Inflammatory macrophage treated with lipopolysaccharide for 1 hour (primary cell): ENCODE data around the gene SCGB1D2.
"Not testable (repeated sequence)": the region's sequence is repeated elsewhere in the genome, so short reads cannot be mapped to it uniquely, and the experiment has no call there.

Experiments
- DNase-seq, 2 donors: peaks; one replicate each; pipeline ENCODE4 v3.0.0-alpha.2; 2020 to 2022

Gene SCGB1D2, protein sequence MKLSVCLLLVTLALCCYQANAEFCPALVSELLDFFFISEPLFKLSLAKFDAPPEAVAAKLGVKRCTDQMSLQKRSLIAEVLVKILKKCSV

DNA sequence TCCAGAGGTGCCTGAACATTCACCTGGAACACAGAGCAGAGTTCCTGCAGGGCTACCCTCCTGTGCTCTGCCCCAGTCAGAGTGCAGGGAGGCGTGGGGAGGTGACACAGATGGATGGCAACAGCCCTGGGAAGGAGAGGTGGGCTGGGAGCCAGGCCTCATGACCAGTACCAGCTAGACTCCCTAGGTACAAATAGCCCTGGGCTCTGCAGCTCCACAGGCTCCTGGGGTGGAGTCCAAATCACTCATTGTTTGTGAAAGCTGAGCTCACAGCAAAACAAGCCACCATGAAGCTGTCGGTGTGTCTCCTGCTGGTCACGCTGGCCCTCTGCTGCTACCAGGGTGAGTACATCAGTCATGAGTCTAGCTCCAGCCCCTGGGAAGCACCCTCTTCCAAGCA lies at the start of gene SCGB1D2:
Gene SCGB1D2 (plus strand): TSS at position 219 of the 400 bp plus-strand sequence. CDS start 69 bp downstream, at position 288.
- no peak for DNase-seq

DNA sequence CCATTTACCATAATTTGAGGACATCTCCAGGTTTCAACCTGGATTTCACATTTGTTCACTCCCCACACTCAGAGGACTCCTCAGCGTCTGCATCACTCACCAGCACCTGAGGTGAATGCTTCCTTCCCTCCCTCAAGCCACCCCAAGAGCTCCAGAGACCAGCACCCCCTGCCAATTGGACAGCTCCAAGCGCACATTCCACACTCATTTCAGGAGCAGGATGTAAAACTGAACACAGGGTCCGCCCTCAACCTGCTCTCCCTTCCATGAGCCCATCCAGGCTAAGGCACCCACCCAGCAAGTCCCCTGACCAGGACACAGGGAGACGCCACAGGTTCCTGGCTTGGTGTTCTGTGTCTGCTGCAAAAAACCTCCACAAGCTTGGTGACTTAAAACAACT lies 48.1 kb upstream of the SCGB1D2 start:
- DNase-seq, result no peak

DNA sequence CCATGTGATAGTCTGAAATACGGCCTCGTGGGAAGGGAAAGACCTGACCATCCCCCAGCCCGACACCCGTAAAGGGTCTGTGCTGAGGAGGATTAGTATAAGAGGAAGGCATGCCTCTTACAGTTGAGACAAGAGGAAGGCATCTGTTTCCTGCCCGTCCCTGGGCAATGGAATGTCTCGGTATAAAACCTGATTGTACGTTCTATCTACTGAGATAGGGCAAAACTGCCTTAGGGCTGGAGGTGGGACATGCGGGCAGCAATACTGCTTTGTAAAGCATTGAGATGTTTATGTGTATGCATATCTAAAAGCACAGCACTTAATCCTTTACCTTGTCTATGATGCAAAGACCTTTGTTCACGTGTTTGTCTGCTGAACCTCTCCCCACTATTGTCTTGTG lies 47.0 kb upstream of the SCGB1D2 start:
- not testable (repeated sequence) for DNase-seq

DNA sequence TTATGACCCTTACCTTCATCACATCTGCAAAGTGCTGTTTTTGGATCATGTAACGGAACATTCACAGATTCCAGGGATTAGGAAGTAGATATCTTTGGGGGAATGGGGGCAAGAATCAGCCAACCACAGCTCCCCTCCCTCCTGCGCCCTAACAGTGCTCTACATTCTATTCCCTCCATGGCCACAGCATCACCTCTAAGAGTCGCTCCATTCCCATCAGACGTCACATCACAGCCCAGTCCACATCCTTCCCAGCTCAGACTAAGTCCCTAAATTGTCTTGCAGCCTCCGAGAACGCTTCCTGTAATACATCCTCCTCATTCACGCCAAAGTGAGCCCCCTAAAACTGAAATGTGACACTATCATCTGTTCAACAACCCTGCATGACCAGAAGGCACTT lies 46.1 kb upstream of the SCGB1D2 start:
- DNase-seq, result no peak

DNA sequence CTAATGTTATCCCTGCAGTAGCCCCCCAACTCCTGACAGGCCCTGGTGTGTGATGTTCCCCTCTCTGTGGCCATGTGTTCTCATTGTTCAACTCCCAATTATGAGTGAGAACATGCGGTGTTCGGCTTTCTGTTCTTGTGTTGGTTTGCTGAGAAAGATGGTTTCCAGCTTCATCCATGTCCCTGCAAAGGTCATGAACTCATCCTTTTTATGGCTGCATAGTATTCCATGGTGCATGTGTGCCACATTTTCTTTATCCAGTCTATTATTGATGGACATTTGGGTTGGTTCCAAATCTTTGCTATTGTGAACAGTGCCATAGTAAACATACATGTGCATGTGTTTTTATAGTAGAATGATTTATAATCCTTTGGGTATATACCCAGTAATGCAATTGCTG lies 44.6 kb upstream of the SCGB1D2 start:
- DNase-seq, result not testable (repeated sequence)

DNA sequence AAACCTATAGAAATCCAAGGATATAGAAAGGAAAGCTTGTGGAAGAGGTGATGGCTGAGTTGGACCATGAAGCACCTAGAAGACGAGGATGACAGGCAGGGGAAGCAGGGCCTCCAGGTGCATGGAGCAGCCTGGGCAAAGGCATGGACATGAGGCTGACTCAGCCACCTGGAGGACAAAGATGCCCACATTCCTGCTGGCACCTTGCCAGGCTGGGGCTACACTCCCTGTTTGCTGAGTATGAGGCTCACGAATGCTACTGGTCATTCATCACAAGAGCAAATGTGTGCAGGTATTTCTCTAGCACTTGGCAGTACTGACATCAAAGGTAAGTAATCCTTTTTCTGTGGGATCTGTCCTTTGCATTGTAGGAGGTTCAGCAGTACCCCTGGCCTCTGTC lies 40.7 kb upstream of the SCGB1D2 start:
- no peak for DNase-seq

DNA sequence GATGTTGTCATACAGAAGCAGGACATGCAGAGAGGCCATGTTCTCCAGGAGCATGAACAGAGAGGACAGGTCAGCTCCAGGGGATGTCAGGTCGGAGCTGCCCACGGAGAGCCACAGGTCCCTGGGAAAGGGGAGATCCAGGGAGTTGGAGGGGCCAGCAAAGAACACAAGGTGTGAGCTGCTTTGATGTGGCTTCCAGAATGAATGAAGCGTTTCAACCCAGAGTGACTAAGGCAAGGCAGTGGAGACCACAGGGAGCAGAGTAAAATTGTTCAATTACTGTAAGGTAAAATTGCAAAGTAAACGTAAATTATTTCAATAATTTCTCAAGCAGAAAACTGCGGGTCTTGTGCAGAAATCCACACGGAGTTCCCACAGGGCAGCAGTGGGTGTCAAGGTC lies 39.1 kb upstream of the SCGB1D2 start:
- no peak for DNase-seq

DNA sequence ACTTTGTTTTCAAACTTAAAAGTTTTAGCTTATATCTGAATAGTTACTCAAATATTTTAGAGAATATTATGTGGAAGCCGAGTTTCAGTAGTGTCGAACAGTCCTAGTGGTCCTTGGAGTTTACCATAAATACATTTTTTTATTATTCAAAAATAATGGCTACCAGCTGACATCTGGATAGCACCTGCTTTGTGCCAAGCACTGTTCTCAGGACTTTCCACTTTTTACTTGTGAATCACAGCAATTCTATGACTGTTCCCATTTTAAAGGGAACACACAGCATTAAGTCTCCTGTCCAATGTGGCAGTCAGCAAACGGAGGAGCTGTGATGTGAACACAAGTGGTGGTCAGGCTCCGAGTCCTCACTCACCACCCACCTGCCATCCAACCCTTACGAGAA lies 37.6 kb upstream of the SCGB1D2 start:
- no peak for DNase-seq

DNA sequence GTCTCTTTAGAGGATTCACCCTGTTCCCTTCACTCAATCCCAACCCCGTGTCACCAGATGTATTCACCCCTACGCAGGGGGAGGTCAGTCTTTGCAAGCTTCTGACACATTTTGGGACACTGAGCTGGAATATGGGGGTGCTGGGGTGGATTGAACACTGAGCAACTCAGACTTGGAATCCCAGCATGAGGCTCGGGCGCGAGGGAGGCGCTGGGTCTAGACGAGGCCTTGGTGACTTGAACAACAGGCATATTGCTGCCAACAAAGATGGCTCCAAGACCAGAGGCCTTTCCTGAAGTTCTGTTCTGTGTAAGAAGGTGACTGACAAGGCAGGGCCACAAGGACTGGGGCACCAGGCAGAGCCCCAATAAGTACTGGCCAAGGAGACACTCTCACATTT lies 36.6 kb upstream of the SCGB1D2 start:
- DNase-seq, result no peak

DNA sequence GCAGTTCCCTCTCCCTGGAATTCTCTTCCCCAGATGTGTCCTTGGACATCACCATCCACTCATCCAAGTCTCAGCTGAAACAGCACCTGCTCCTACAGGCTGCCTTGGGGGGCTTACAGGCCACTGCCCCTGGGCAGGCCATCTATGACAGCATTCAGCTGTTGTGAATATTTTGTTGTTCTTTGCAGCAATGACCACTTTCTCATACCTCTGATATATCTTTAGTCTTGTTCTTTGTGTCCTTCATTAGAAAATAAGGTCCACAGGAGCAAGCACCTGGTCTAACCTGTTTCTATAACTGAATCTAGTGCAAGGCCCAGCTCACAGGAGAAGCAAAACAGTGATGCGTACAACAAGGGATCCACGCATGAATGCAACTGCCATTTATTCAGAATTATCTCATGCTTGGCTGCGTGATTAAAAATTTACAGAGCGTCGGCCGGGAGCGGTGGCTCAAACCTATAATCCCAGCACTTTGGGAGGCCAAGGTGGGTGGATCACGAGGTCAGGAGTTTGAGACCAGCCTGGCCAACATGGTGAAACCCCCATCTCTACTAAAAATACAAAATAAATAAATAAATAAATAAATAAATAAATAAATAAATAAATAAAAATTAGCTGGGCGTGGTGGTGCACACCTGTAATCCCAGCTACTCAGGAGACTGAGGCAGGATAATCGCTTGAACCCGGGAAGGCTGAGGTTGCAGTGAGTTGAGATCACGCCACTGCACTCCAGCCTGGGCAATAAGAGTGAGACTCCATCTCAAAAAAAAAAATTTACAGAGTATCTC lies 35.6 kb upstream of the SCGB1D2 start:
- not testable (repeated sequence) for DNase-seq

DNA sequence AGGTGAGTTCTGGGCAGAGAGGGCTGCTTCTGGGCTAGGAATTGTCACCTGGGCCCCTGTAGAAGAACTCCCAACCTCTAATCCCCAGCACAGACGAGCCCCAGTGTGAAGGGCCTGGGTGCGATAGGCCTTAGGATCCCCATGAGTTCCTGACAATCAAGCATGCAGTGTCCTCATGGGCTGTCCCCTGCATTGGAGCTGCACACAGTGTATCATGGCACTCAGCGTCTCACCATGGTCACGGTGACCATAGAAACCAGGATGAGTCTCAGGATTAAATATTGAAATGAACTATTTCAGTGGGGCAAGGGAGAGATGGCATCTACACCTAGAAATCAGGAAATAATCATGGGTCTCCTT lies 33.3 kb upstream of the SCGB1D2 start:
- DNase-seq, result no peak

DNA sequence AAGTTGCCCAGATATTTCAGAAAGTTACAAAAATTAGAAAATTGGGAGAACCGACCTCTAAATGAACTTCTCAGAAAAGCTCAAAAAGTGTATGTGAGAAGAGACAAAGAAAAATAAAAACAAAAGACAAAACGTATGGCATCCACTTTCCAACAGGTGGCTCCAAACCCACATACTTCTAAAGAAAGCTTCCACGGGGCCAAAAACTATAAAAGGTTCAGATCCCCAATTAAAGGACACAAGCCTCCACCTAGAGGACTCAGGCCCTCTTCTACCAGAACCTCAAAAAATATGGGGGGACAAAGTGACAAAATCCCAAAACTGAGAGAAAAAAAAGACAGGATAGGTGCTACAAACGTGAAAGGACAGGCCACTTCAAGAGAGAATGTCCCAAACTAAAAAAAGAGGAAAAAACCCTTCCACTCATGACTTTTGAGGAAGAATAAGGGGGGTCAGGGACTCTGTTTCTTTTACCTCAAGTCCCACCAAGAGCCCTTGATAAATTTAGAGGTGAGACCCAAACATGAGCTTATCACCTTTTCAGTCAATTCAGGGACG lies 24.8 kb upstream of the SCGB1D2 start:
- DNase-seq, result peak in 1 of 2 donors; percentile 14

DNA sequence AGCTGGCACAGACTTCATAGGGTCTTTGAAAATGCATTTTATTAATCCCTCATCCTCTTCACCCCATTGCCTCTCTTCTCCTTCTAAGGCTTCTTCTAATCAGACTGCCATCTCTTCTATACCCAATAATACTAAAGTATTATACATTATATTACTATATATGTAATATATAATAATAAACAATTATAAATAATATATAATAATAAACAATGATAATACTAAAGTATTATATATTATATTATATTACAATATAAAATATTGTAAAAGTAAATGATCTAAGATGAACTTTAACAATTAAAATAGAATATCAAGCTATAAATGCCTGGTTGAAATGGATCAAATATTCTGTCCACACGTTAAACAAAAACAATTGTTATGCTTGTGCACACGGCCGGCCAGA lies 20.5 kb upstream of the SCGB1D2 start:
- DNase-seq, result no peak

DNA sequence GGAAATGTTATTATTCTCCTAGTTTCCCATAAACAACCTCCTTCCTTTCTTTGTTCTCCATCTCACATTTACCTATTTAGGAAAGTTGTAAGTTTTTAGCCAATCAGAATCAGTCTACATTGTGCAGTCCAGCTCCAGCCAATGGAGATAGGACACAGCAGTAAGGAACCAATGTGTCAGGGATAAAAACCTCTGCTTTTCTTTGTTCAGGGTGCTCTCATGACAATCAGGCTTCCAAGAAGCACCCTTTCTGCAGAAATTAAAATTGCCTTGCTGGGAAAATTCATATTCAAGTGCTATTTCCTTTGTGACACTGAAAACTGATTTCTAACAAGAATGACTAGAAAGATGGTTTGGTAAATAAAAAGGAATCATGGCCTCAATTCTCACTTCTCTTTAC lies 18.9 kb upstream of the SCGB1D2 start:
- no peak for DNase-seq

DNA sequence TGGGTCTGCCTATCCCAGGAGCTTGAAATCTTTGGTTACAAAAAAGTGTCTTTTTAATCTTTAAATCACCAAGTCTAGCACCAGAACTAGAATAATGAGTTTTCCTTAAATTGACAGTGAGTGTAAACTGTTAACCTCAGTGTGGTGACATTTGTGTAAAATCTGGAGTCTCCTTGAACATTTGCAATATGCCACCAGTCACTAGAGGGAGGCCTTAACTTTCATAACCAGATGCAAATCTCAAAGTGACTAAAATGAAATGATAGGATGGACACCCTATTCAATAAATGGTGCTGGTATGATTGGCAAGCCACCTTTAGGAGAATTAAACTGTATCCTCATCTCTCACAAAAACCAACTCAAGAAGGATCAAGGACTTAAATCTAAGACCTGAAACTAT lies 8.3 kb upstream of the SCGB1D2 start:
- DNase-seq, result no peak

DNA sequence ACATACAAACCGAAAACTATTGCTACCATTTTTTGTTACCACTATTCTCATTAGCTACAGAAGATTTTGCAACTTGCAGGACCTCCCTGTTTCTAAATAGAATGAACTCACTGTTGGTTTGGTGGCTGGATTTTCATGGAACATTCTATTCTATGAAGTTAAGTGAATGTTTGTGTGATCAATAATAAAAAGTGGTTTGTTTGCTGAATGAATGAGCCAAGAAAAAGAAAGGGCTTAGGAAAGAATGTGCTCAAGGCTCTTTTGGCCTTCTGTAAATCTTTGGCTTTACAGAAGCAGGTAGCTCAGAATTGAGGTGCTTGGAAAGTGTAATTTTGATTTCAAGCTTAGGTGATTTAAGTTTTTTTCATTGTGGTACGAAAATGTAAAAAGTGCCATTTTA lies 5.9 kb upstream of the SCGB1D2 start:
- no peak for DNase-seq

DNA sequence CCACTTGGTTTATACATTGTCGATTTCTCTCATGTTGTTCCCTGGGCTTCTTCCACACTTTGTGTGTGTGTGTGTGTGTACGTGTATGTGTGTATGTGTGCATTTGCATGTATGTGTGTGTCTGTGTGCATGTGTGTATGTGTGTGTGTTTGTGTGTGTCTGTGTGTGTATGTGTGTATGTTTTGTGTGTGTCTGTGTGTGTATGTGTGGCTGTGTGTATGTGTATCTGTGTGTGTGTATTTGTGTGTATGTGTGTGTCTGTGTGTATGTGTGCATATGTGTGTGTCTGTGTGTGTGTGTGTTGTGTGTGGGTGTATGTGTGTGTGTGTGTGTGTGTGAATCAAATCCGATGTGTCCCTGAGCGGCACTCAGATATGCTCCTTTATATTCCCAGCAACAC lies 4.5 kb upstream of the SCGB1D2 start:
- no peak for DNase-seq

DNA sequence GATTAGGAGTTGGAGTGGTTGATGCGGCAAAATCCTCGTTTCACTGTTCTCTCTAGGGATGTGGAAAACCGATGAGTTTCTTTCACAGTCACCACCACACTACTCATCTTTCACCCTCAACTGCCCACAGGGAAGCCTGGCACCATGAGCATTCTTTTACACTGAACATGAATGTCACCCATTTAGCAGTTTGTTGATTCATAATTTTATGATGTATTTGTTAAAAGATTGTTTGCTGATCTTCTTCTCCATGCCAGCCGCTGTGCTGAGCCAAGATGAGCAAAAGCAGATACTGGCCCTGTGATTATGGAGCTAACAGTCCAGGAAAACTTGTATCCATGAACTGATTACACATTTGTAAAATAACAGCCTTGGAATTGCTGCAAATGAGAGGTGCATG lies 3.9 kb upstream of the SCGB1D2 start:
- no peak for DNase-seq

DNA sequence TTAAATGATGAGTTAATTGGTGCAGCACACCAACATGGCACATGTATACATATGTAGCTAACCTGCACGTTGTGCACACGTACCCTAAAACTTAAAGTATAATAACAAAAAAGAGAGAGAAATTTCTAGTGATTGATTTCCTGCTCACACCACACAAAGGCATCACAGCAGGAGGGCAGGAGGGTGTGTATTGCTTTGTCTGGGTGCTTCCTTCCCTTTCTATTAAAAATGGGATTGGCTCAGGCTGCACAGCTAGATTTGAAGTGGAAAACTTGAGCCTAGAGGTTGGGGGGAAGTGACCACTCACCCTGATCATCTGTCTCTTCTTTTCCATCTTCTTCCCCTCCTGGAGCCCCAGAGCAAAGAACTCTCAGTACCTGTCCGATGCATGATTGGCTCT lies 944 bp upstream of the SCGB1D2 start:
- DNase-seq, result no peak

DNA sequence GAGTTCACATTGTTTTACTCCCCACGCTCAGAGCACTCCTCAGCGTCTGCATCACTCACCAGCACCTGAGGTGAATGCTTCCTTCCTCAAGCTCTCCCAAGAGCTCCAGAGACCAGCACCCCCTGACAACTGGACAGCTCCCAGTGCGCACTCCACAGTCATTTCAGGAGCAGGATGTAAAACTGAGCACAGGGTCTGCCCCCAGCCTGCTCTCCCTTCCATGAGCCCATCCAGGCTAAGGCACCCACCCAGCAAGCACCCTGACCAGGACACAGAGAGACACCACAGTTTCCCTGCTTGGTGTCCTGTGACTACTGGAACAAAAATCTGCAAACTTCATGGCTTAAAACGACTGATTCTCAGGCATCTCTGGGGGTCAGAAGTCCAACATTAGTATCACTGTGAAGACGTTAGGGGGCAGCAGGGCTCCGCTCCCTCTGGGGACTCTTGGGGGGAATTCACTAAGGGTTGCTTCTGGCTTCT lies 3.3 kb downstream of the SCGB1D2 start:
- DNase-seq, result peak; percentile 2 to 14

DNA sequence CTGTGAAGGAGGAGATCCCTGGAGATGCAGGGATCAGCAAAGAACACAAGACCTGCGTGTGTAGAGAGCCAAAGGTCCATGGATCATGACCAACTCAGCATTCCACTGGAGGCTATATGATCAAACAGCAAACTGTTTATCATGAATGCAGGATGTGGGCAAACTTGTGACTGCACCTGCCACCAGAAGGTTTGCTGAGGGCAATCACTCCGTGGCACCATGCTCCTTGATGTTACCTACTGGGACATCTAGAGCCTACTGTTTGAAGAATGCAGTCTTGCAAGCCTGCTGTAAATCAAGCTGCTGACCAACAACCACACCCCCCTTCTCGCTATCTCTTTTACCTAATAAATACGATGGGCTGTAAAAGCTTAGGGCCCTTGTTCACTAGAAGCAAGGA lies 9.7 kb downstream of the SCGB1D2 start:
- DNase-seq, result no peak

DNA sequence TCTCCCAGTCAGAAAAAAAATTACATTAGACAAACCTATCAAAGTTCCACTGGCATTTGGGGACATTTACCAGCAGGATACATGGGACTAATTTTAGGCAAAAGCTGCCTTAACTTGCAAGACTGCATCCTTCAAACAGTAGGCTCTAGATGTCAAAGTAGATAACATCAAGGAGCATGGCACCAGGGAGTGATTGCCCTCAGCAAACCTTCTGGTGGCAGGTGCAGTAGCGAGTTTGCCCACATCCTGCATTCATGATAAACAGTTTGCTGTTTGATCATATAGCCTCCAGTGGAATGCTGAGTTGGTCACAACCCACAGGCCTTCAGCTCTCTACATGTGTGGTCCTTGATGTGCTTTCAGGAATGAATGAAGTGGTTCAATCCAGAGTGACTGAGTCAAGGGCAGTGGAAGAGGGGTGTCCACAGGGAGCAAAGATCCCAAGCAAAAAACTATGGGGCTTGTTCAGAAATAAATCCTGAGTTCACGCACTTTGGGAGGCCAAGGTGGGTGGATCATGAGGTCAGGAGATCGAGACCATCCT lies 12.0 kb downstream of the SCGB1D2 start:
- DNase-seq, result no peak

DNA sequence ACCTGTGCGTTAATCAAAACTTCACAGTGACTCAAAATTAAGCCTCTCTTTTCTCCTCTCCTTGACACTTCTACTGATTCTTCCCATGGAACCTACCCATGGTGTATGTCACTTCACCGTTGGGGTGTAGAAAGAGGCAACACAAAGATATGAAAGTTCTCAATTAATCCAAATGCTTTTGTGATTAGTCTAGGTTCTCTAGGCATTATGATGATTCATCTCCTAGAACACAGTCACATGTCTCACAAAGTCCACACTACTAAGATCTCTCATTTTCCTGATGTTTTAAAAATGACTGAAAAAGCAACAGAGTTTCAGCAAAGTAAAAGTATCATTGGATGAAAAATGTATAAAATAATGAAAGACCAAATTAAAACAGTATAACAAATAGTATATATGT lies 14.2 kb downstream of the SCGB1D2 start:
- no peak for DNase-seq

DNA sequence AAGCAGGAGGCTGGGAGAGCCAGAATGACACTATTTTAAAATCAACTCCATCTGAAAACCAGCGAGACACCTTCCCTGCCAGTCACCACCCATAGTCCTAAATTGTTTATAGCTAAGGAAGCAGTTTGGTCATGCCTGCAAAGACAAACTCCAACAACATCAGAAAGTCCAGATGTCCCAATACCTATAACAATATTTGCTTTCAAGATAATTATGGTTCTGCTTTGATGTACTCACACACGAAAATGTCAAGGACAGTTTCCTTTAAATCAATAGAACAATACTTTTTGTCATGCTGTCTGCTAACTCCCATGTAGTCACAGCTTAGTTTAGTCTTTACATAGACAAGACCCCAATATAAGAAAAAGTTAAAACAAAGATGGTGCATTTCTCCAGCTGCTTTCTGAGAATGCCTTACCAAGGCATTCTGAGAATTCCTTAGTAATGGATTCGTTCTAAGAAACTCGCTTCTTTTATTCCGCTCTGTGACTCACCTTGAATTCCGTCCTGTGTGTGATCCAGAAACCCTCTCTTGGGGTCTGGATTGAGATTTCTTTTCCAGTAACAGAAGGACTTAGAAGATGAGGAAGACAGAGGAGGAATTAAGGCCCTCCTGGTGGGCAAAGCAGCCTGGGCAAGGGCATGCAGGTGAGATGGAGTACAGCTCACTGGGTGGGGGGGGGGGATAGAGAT lies 18.4 kb downstream of the SCGB1D2 start:
- DNase-seq, result no peak
